Stimulated activated CD4-positive, alpha-beta T cell treated with anti-CD3 and anti-CD28 coated beads, Interleukin-12 subunit alpha, Interleukin-12 subunit beta, amount 100 ng/mL, for 48 hours (primary cell): ENCODE measurements around the gene MINDY4.

ENCODE experiments used
- DNase-seq, 3 donors: peaks; one replicate each; pipeline ENCODE4 v3.0.0-alpha.2; 2020; ENCODE audit warnings: low read depth in 2 of 3, low spot score in 1 of 3

The MINDY4 gene

DNA sequence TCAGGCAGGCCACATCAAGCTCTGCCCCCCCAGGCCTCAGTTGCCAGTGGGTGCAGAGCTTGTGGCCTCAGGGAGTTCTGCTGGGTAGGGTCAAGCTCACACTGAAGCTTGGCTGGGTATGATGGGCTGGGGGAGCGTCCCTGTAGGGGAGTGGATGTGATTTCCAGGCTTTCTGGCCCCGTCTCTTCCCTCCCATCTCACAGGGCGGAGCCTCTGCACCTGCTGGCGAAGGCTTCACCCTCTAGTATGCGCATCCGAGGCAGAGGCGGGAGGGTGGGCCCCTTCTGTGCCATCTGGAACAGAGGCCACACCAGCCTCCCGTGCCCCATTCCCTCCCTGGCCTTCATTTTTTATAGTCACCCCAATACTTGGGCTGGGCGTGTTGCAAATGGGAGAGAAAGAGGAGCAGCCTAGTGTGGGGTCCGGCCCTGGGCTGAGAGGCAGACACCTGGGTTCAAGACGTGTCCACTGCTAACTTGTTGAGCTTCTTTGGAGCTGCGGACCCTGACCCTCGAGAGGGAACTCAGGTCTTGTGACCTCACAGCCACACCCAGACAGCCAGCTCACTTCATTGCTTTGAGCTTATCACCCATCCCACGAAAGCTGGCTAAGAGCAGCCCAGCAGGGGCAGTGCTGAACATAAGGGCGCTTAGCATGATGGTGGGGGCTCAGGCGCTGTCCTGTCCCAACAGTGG is 142.8 kb downstream of the MINDY4 start:
- no peak for DNase-seq

DNA sequence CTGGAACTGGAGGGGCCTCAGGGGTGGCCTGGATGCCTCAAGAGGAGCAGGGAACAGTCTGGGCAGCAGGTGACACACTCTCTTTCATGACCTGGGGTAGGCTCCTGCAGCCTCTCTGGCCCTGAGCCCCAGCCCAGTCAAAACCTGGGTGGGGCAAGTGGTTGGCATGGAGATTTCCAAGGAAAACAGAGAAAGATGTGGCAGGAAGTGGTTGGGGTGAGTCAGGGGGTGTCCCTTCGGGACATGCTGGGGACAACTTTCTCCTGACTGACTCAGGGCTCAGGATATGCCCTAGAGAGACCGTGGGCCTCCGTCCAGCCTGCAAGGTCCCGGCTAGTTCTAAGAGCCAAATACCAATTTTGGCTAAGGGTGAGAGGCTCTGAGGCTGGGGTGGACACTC is 143.4 kb downstream of the MINDY4 start:
- DNase-seq = peak in 1 of 3 donors; percentile 3

DNA sequence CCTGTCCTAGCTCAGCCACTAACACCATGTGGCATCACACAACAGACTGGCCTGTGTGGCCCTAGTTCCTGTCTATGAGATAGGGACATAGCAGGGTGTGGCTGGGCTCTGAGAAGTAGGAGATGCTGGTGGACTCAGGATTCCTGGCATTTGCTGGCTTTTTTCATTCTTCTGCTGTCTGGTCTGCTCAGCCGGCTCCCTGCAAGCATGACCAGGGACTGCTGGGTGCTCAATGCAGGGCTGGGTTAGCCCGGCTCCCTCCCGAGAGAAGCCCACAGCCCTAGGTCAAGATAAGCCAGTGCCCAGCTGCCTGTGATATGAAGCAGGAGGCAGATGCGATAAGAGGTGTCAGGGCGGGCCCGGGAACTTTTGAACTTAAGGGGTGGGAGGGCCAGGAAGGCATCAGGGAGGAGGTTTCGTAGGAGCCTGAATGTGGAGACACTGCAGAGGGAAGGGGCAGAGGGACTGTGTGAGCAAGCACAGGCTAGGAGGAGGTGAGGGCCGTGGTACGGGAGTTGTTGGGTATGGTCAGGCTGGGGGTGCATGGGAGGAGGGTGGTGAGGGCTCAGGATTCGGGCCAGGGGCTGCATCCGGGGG is 143.9 kb downstream of the MINDY4 start:
- no peak for DNase-seq

DNA sequence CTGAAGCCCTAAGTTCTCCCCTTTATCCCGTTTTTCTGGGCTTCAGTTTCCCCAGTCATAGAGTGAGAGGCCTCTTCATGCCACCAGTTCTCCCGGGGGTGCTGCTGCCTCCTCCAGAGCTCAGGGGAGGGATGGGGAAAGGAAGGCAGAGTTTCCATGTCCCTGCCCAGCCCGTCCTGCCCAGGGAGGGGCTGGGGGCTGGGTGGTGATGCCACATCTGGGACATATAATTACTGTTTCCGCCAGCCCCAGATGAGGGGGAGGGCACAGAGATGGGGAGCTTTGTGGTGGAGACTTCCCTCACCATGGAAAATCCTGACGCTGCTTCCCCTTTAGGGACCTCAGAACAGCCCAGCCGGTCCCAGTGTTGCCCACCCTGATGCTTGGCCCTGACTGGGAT is 144.5 kb downstream of the MINDY4 start:
- no peak for DNase-seq

DNA sequence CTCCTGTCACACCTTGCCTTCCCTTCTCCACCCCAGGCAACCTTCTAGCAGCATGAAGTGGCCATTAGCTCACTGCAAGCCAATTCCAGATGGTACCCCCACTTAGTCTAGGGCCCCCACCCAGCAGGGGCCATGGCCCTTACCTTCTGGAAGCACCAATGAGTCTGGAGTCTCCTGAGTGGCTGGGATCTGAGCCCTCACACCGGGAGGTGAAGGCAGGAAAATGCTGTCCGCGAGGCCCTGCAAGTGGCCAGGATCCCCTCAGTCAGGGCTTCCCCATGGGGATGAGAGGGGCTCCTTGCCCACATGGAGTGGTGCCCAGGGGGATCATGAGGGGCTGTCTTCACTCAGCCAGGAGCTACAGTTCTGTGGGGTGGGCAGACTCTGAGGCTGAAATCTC is 145.0 kb downstream of the MINDY4 start:
- no peak for DNase-seq

DNA sequence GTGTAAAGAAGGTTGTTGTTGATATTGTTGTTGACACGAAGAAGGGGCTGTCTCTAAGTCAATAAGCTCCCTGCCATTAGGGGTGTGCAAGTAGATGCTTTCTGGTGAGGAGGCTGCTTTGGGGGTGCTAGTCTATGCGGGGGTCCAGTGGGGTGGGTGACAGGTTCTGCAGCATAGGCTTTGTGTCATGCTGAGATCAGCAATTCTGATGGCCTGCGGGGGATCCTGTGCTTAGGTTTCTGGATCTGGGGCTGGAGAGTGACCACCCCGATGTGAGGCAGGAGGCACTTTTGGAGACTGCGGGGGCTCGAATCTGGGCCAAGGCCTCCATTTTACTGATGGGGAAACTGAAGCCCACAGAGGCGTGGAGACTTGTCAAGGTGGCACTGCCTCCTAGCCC is 145.6 kb downstream of the MINDY4 start:
- DNase-seq = no peak

DNA sequence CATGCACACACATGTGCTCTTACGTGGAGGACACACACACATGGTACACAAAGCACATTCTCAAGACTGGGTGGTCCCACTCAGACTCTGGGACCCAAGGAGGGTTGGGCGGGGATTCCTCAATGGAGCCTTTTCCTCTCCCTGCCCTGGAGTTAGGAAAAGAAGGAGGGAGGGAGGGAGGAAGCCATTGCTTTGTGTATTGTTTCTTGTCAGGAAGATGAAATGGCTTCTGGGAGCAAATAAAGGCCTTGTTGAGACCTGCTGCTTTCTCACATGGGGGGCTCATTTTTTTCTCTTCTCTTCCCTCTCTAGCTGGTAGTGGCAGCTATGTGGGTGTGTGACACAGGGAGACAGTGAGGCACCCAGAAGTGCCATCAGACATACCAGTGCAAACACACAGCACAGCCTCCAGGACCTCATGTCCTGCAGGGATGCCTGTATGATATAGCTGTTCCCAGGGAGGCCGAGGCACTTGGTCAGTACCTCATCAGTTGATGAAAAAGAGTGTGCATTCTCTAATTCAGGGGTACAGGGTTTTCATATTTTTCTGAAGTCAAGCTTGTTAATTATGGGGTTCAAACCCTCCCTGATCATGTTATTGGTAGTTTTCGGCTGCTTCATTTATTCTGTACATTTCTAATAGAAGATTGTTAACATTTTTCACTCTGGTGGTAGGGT is 146.1 kb downstream of the MINDY4 start:
- DNase-seq = no peak

DNA sequence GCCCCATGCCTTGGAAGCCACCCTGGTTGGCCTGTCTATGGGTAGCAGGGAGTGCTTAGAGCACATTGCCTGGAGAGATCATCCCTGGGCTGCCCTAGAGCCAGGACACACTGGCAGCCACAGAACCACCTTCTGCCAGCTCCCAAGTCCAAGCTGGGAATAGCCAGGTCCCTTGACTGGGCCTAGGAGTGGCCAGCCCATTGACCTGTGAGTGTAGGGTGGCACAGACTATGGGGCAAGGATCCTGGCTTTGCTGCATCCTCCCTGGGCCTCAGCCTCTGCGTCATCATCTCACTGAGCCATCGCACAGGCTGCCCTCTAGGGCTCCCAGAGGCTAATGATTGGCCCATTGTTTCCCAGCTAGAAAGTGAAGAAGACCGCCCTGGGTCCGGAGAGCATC is 147.5 kb downstream of the MINDY4 start:
- DNase-seq = no peak

DNA sequence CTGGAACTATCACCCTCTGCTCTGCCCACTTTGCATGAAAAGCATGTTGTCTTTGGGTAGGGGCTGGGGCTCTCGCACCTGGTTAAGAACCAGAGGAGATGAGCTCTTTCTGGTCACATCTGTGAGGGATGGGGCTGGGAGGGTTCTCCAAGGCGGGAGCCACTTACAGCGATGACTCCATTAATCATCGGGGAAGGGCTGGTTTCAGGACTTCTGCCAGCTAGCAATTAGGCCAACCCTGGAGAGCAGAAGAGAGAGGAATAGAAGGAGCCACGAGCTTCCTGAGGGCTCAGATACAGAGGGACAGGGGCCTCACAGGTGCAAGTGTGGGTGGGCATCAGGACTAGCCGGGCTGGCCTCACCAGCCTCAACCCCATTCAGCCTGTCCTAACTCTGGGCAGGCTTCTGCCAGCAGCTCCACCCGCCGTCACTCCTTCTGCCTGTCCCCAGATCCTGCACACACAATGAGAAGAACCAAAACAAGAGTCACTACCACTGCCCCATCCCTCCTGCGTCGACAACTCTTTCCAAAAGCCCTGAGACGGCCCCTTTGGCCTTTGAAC is 148.9 kb downstream of the MINDY4 start:
- no peak for DNase-seq

DNA sequence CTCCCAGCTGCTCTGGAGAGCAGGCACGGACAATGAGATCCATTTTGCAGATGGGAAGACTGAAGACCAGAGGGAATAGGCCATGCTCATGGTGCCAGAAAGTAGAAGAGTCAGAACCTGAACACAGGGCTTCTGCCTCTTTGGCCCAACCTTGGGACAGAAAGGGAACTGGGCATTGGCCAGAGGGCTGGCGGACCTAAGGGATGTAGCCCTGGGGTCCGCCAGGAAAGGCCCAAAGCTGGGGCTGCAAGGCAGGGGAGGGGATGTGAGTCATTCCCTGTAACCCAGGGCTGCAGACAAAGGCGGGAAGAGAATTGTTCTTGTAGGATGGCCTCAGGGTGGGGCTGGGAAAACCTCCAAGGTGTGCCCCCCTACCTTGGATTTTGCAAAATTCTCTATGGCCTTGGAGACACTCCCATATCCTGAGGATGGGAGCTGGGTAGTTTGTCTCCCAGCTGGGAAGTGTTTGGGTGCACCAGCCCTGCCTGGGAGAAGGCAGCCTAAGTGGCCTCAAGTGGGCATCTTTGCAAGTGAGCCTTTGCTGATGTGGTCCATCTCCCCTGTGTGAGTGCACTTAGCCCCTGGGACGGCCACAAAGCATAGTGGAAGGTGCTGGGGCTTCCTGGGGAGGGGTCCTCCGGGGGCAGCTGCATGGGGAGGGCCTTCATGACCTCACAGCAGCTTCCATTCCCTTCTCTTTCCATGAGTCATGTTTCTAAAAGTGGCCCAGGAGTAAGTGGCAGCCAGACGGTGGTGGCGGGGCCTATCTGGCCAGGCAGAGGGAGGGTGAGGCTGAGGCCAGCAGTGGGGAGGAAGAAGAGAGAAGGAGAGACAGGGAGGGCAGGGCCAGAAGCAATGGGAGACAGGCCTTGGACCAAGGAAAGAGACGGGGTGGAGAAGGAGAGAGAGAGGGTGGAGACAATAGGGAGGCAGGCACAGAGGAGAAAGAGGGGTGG is 149.6 kb downstream of the MINDY4 start:
- DNase-seq = no peak

DNA sequence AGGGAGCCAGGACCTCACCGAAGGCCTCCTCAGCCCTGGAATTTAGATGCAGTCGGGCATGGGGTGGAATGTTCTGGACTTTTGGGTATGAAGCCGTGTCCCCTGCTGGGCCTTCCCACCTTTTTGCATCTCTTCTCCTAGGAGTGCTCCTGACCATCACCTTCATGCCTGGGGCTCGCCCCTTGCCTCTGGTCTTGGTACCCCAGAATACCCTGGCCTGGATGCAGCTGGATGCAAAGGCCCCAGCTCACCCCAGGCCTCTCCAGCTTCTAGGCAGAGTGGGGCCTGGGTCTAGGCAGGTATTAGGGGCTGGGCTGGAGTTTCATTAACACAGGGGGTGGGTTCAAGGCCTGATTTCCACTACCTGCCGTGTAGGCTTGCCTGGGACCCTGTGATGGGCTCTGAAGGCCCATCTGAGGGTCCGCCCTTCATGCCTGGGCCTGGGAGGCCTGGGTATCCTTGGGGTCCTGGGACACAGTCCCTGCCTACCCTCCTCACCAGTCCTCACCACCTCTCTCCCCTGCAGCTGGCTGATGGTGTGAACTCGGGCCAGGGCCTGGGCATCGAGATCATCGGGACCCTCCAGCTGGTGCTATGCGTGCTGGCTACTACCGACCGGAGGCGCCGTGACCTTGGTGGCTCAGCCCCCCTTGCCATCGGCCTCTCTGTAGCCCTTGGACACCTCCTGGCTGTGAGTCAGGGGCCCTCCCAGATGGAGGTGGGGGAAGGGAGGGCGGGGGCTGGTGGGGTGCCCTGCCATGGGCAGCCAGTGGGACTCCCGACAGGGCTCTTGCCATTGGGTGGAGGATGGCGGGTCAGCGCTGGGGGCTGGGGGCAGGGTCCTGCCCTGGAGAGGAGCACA is 150.6 kb downstream of the MINDY4 start:
- DNase-seq = no peak

DNA sequence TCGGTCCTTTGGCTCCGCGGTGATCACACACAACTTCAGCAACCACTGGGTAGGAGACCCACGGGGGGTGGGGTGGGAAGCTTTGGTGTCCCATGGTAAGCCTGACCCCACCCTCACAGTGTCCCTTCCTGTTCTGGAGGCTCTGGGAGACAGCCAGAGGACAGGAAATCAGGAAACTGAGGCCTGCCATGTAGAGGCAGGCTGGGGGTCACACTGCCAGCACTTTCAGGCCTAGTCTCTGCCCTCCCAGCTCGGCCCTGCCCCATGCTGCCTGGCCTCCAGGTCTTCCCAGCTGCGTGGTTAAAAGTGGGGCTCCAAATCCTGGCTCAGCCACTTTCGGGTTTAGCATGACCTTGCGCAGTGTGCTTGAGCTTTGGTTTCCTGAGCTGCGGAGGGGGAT is 151.4 kb downstream of the MINDY4 start:
- DNase-seq = no peak

DNA sequence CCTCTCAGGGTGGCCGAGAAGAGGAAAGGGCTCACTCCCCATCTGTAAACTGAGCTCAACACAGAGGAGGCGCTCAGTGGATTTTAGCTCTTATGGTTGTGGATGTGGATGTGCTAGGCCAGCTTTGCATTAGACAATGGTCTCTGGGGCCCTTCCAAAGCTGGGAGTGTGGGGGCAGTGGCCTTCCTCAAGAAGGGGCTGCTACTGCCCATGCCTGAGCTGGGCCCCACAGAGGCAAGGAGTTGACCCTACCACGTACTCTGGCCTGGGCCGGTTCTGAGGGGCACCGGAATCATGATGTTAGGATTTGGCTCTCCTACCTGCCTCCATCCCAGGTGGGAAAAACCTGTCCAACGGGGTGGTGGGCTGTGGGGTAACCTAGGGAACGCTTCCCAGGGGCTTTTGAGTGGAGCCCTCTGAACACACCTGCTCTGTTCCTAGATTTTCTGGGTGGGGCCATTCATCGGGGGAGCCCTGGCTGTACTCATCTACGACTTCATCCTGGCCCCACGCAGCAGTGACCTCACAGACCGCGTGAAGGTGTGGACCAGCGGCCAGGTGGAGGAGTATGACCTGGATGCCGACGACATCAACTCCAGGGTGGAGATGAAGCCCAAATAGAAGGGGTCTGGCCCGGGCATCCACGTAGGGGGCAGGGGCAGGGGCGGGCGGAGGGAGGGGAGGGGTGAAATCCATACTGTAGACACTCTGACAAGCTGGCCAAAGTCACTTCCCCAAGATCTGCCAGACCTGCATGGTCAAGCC is 152.0 kb downstream of the MINDY4 start:
- DNase-seq = no peak

DNA sequence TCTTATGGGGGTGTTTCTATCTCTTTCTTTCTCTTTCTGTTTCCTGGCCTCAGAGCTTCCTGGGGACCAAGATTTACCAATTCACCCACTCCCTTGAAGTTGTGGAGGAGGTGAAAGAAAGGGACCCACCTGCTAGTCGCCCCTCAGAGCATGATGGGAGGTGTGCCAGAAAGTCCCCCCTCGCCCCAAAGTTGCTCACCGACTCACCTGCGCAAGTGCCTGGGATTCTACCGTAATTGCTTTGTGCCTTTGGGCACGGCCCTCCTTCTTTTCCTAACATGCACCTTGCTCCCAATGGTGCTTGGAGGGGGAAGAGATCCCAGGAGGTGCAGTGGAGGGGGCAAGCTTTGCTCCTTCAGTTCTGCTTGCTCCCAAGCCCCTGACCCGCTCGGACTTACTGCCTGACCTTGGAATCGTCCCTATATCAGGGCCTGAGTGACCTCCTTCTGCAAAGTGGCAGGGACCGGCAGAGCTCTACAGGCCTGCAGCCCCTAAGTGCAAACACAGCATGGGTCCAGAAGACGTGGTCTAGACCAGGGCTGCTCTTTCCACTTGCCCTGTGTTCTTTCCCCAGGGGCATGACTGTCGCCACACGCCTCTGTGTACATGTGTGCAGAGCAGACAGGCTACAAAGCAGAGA is 152.7 kb downstream of the MINDY4 start:
- no peak for DNase-seq

DNA sequence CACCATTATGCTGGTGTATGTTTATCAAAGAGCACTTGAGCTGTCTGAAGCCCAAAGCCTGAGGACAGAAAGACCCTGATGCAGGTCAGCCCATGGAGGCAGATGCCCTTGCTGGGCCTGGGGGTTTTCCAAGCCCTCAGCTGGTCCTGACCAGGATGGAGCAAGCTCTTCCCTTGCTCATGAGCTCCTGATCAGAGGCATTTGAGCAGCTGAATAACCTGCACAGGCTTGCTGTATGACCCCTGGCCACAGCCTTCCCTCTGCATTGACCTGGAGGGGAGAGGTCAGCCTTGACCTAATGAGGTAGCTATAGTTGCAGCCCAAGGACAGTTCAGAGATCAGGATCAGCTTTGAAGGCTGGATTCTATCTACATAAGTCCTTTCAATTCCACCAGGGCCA is 153.4 kb downstream of the MINDY4 start:
- no peak for DNase-seq

DNA sequence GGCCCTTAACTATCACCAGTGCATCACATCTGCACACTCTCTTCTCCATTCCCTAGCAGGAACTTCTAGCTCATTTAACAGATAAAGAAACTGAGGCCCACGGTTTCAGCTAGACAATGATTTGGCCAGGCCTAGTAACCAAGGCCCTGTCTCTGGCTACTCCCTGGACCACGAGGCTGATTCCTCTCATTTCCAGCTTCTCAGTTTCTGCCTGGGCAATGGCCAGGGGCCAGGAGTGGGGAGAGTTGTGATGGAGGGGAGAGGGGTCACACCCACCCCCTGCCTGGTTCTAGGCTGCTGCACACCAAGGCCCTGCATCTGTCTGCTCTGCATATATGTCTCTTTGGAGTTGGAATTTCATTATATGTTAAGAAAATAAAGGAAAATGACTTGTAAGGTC is 153.9 kb downstream of the MINDY4 start:
- DNase-seq = no peak

DNA sequence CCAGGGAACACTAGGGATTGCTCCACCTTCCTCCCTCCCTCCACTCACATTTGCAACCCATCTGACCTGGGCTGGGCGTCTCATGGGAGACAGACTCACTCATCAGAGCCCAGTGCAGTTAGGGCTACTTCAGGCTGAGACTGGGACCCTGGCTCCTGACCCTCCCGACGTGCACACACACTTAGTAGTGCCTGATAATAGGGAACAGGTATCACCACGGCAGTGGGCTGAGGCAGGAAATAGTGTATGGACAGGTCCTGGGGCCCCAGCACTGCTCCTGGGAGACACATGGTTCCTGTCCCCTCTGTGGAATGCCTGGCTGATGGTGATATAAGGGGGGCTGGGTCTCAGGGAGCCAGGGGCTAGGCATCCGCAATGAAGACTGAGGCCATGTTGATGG is 154.7 kb downstream of the MINDY4 start:
- DNase-seq = no peak

DNA sequence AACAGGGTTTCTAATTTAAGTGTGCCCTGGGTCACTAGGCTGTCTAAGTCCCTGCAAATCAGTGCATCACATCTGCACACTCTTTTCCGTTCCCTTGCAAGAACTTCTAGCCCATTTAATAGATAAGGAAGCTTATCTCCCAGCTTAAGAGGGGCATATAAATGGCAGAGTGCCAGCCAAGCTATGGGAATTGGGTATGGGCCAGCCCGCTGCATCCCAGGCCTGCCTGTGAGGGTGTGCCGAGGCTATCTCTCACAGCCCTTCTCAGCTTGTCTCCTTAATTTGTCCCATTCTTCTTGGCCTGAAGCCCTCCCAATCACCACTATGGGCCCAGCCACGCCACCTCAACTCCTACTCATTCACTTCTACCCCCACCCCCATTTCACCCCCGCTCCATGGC is 155.1 kb downstream of the MINDY4 start:
- no peak for DNase-seq

DNA sequence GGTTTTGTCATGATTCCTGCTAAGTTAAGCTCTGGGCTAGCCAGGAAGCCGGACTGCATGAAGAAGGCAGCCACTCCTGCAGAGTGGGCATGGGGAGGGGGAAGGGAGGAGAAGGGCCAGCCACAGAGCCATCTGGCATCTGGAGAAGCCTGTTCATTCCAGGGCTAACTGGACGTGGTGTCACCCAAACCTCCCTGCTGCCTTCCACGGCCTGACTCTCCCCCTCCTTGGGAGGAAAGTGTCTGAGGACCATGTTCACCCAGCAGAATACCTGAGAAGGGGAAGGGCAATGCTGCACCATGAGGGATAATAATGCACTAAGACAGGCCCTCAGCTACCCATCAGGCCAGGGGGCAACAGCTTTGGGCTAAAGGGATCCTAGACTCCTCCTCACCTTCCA is 155.8 kb downstream of the MINDY4 start:
- DNase-seq = no peak
